PFSK-1 (cell line): Measurements from ENCODE around the gene LDLRAD4.

Experiments
- FOXP2 ChIP-seq: optimal IDR thresholded peaks from 2 replicates; pipeline ENCODE3; 2011; ENCODE audit warnings: borderline replicate concordance, control low read depth, inconsistent platforms; ENCODE audit not compliant: insufficient read depth; ENCODE audit errors: extremely low read length, extremely low read depth
- POLR2AphosphoS5 ChIP-seq: IDR thresholded peaks from 2 replicates; pipeline ENCODE4 v1.6.1; 2012; ENCODE audit warnings: low read depth, mild to moderate bottlenecking, control low read depth, low read length, moderate library complexity
- SIN3A ChIP-seq: IDR thresholded peaks from 2 replicates; pipeline ENCODE4 v1.6.1; 2012; ENCODE audit warnings: mild to moderate bottlenecking, low read length, moderate library complexity, borderline replicate concordance; ENCODE audit not compliant: insufficient read depth
- TAF1 ChIP-seq: IDR thresholded peaks from 2 replicates; pipeline ENCODE4 v1.6.1; 2012; ENCODE audit warnings: low read length, control low read depth, borderline replicate concordance; ENCODE audit not compliant: insufficient read depth
- TF ChIP-seq, protein P1 (sequence below), 2 experiments: IDR thresholded peaks; 2 replicates each; pipeline versions ENCODE4 v1.6.1 to v1.8.0; 2011 to 2012; ENCODE audit warnings: low read depth in 2 of 2, low read length in 2 of 2, control low read depth in 1 of 2, inconsistent platforms in 1 of 2, mild to moderate bottlenecking in 1 of 2, moderate library complexity in 1 of 2; ENCODE audit not compliant: insufficient read depth in 1 of 2

GRCh38 chr18:13287372-13287771, 68.8 kb downstream of the LDLRAD4 start:
- TF ChIP-seq SIN3A (no peak), POLR2AphosphoS5 (no peak), TAF1 (no peak), FOXP2 (no peak)
- TF ChIP-seq, protein P1, sequence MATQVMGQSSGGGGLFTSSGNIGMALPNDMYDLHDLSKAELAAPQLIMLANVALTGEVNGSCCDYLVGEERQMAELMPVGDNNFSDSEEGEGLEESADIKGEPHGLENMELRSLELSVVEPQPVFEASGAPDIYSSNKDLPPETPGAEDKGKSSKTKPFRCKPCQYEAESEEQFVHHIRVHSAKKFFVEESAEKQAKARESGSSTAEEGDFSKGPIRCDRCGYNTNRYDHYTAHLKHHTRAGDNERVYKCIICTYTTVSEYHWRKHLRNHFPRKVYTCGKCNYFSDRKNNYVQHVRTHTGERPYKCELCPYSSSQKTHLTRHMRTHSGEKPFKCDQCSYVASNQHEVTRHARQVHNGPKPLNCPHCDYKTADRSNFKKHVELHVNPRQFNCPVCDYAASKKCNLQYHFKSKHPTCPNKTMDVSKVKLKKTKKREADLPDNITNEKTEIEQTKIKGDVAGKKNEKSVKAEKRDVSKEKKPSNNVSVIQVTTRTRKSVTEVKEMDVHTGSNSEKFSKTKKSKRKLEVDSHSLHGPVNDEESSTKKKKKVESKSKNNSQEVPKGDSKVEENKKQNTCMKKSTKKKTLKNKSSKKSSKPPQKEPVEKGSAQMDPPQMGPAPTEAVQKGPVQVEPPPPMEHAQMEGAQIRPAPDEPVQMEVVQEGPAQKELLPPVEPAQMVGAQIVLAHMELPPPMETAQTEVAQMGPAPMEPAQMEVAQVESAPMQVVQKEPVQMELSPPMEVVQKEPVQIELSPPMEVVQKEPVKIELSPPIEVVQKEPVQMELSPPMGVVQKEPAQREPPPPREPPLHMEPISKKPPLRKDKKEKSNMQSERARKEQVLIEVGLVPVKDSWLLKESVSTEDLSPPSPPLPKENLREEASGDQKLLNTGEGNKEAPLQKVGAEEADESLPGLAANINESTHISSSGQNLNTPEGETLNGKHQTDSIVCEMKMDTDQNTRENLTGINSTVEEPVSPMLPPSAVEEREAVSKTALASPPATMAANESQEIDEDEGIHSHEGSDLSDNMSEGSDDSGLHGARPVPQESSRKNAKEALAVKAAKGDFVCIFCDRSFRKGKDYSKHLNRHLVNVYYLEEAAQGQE (IDR thresholded peaks at IDR 0.05; ENCODE audit: insufficient read depth in 1 of 2, low read depth in 2 of 2, low read length in 2 of 2): no peak
